Left lung (tissue), 10 donors: Measurements from ENCODE around the gene GJC3. TPM values are rescaled to one million over a fixed set of nuclear protein-coding genes. Genes with fewer than 3 reads are reported as not detected.

Experiments used
- ATAC-seq: fragments of 200-7000 bp; cut with Tn5 transposase; one replicate; pipeline ENCODE4 v1.9.1; 2020; ENCODE audit warnings: moderate library complexity
- DNase-seq, 4 donors: peaks; one replicate each; pipeline ENCODE4 v3.0.0-alpha.2; 2013 to 2020
- H3K27ac ChIP-seq, 2 donors: fragments of 200-600 bp; sonication (generic) in 1 of 2; one replicate each; pipeline versions ENCODE4 v1.5.0 to v1.8.0; 2020 to 2021
- H3K27me3 ChIP-seq, 2 donors: fragments of 200-600 bp; sonication (generic) in 1 of 2; one replicate each; pipeline versions ENCODE4 v1.5.0 to v1.8.0; 2020 to 2021
- H3K36me3 ChIP-seq, 2 donors: fragments of 200-600 bp; sonication (generic) in 1 of 2; one replicate each; pipeline versions ENCODE4 v1.5.0 to v1.8.0; 2020 to 2021
- H3K4me1 ChIP-seq, 2 donors: fragments of 200-600 bp; one replicate each; pipeline ENCODE4 v1.8.0; 2021
- H3K4me3 ChIP-seq, 2 donors: fragments of 200-600 bp; sonication (generic) in 1 of 2; one replicate each; pipeline versions ENCODE4 v1.5.0 to v1.8.0; 2020 to 2021; ENCODE audit warnings: mild to moderate bottlenecking in 1 of 2
- H3K9me3 ChIP-seq, 2 donors: fragments of 200-600 bp; sonication (generic) in 1 of 2; one replicate each; pipeline versions ENCODE4 v1.5.0 to v1.8.0; 2020 to 2021
- intact Hi-C, 2 donors: fragments of 100-400 bp; cut with DNase I; formaldehyde crosslinking; loops; one replicate each; pipeline versions ENCODE4 v1.11.2 to v1.14.2; 2022
- polyA plus RNA-seq, 6 donors: library from polyadenylated mRNA; unstranded; fragments of 120-200 nt; gene quantifications; one replicate each; pipeline ENCODE4 v1.2.1, GENCODE V29; 2013; ENCODE audit not compliant: insufficient read length in 6 of 6
- total RNA-seq, 2 donors: library from RNA; stranded (reverse); fragmentation: NEBNext Ultra II Directional; extraction: Animal tissue kit (Norgen Biotek cat#: 25700); gene quantifications; one replicate each; pipeline ENCODE4 v1.2.1, GENCODE V29; 2021
- TF ChIP-seq, protein P1 (sequence below), 2 donors: fragments of 200-600 bp; sonication (generic) in 1 of 2; IDR thresholded peaks; one replicate each; pipeline versions ENCODE4 v1.5.0 to v1.8.0; 2021; ENCODE audit warnings: antibody characterized with exemption in 2 of 2
- donor health status: DM: no; HTN: yes; CAD: no.
- donor health status: DM: no; HTN: no; CAD: no.

Gene GJC3
- total and polyA plus RNA-seq, 8 donors = 0.24 to 1.3 (median 1.1) TPM; not detected in 1

DNA sequence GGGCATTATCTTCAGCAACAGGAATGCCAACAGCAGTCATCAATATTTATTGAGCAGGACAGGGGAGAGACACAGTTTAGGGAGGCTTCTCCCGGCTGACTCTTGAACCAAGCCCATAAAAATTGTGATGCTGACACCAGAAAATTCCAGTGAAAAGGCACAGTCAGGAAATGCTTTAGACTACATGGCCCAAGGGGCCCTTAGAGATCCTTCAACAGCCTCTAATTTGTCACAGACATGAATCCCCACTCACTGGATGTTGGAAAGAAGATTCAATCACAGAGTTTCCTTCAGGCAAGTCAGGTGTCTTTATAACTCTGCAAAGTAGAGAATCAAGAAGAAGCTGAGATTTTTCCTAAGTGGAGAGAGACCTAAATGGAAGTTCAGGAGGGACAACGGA lies 1.2 kb downstream of the GJC3 start:
- Histone ChIP-seq H3K27ac (no peak overlapping the region), H3K36me3 (no peaks in the 10 kb centered on the region), H3K27me3 (peaks cover 0 to 26% of the 10 kb centered on the region in 2 donors), H3K4me3 (no peak overlapping the region), H3K9me3 (no peaks in the 10 kb centered on the region), H3K4me1 (peaks cover 0 to 8% of the 10 kb centered on the region in 2 donors)
- intact Hi-C loops = loop anchor here in 1 of 2 donors (10.0 kb wide), 1 partner anchor 47 kb away; the partner anchor contains the start of gene AZGP1
- no peak for DNase-seq
- TF ChIP-seq, protein P1, sequence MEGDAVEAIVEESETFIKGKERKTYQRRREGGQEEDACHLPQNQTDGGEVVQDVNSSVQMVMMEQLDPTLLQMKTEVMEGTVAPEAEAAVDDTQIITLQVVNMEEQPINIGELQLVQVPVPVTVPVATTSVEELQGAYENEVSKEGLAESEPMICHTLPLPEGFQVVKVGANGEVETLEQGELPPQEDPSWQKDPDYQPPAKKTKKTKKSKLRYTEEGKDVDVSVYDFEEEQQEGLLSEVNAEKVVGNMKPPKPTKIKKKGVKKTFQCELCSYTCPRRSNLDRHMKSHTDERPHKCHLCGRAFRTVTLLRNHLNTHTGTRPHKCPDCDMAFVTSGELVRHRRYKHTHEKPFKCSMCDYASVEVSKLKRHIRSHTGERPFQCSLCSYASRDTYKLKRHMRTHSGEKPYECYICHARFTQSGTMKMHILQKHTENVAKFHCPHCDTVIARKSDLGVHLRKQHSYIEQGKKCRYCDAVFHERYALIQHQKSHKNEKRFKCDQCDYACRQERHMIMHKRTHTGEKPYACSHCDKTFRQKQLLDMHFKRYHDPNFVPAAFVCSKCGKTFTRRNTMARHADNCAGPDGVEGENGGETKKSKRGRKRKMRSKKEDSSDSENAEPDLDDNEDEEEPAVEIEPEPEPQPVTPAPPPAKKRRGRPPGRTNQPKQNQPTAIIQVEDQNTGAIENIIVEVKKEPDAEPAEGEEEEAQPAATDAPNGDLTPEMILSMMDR (IDR thresholded peaks at IDR 0.05) = no peak
- ATAC-seq = no peak

DNA sequence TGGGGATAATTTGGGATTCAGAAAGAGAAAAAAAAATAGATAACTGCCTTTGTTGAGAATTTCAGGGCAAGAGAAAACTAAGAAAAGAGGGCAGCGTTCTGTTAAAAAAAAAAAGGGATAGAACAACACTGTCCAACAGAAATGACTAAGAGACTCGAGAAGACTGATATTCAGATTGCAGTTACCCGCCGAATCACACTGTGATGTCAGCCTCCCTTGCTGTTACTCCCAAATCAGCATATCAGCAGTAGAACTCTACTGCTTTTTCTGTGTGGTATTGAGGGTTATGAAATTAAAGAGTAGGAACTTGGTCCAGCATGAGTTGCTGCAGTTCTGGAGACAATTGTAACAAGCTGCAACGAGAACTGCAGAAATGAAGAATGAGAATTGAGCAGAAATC lies 1.9 kb downstream of the GJC3 start:
- Histone ChIP-seq H3K9me3 (no peaks in the 10 kb centered on the region), H3K4me3 (no peak overlapping the region), H3K4me1 (peaks cover 0 to 8% of the 10 kb centered on the region in 2 donors), H3K36me3 (no peaks in the 10 kb centered on the region), H3K27me3 (peaks cover 0 to 26% of the 10 kb centered on the region in 2 donors), H3K27ac (no peak overlapping the region)
- no peak for ATAC-seq
- intact Hi-C loops = loop anchor here in 1 of 2 donors (10.0 kb wide), 1 partner anchor 47 kb away; the partner anchor contains the start of gene AZGP1
- TF ChIP-seq, protein P1 (IDR thresholded peaks at IDR 0.05) = no peak
- no peak for DNase-seq

DNA sequence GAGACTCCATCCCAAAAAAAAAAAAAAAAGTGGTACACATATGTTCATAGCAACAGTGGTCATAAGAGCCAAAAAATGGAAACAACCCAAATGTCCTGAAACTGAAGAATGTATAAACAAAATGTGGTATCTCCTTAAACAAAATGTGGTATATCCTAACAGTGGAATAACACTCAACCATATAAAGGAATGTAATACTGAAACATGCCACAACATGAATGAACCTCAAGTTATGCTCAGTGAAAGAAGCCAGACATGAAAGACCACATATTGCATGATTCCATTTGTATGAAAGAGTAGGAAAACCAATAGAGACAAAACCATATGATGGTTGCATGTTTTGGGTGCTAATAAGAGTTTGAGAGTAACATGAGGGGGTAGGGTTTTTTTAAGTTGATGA lies 3.1 kb downstream of the GJC3 start:
- H3K4me1 ChIP-seq = peaks cover 0 to 8% of the 10 kb centered on the region in 2 donors
- DNase-seq = no peak
- no peak for ATAC-seq
- no peak overlapping the region for H3K27ac ChIP-seq
- intact Hi-C loops = loop anchor here in 1 of 2 donors (10.0 kb wide), 1 partner anchor 48 kb away; the partner anchor contains the start of gene AZGP1
- no peaks in the 10 kb centered on the region for H3K36me3 ChIP-seq
- TF ChIP-seq, protein P1 (IDR thresholded peaks at IDR 0.05) = no peak
- H3K4me3 ChIP-seq = no peak overlapping the region
- peaks cover 0 to 26% of the 10 kb centered on the region in 2 donors for H3K27me3 ChIP-seq
- no peaks in the 10 kb centered on the region for H3K9me3 ChIP-seq

DNA sequence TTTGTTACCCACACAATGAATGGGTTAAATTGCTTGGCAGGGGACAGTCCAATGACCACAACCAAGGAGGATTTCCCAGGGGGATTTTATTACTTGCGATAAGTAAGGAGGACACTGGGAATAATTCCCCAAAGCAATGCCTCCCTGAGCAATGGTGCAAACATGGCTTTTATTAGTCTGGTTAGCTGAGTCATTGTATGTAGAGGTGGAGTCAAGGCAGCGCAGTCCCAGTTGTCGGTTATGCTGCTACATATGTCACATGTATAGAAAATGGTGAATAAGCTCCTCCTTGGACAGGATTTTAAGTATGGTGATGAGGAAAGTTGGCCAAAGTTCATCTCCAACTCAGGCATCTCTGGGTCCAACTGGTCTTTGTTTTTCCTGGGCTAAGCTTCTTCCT lies 6.2 kb downstream of the GJC3 start:
- H3K27me3 ChIP-seq = peaks cover 0 to 12% of the 10 kb centered on the region in 2 donors
- H3K27ac ChIP-seq = no peak overlapping the region
- H3K9me3 ChIP-seq = no peaks in the 10 kb centered on the region
- DNase-seq (no peak), ATAC-seq (no peak)
- no peaks in the 10 kb centered on the region for H3K36me3 ChIP-seq
- intact Hi-C loops = loop anchor here in 1 of 2 donors (10.0 kb wide), 1 partner anchor 52 kb away; the partner anchor contains the start of gene AZGP1
- H3K4me3 ChIP-seq = no peak overlapping the region
- TF ChIP-seq, protein P1 (IDR thresholded peaks at IDR 0.05) = no peak
- peaks cover 4 to 5% of the 10 kb centered on the region in 2 donors for H3K4me1 ChIP-seq

DNA sequence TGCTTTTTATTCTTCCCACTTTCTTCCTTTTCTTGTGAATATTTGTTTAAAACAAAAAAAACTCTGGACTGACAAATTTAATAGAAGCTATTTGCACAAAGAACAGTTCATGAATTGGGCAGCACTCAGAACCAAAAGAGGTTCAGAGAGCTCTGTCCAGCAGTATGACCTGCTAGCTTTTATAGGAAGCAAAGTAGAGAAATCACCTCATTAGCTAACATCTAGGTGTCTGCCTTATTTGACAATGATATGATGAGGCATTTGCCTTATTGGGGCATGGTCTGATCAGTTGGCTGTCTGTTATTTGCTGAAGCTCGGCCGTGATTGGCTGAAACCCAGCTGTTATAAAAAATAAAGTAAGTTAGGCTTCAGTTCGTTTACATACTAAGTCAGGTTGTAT lies 9.3 kb downstream of the GJC3 start:
- Histone ChIP-seq H3K36me3 (peaks cover 0 to 22% of the 10 kb centered on the region in 2 donors), H3K4me1 (peaks cover 22 to 31% of the 10 kb centered on the region in 2 donors), H3K27ac (peak overlapping the region in 1 of 2 donors; percentile 94), H3K4me3 (peak overlapping the region; percentile 78 to 92), H3K9me3 (no peaks in the 10 kb centered on the region), H3K27me3 (no peaks in the 10 kb centered on the region)
- intact Hi-C loops = loop anchor here in 1 of 2 donors (10.0 kb wide), 1 partner anchor 55 kb away; the partner anchor contains the start of gene AZGP1
- no peak for ATAC-seq
- DNase-seq = no peak
- TF ChIP-seq, protein P1 (IDR thresholded peaks at IDR 0.05) = no peak
